CD14-positive monocyte (primary cell): ENCODE data around the gene GAR1. TPM values are rescaled to one million over a fixed set of nuclear protein-coding genes. Genes with fewer than 3 reads are reported as not detected.

ENCODE experiments used
- DNase-seq, 3 donors: peaks; one replicate each; pipeline ENCODE4 v3.0.0-alpha.2; 2011 to 2022
- H2AFZ ChIP-seq: 2 replicates; pipeline ENCODE4 v1.6.0; 2012; ENCODE audit warnings: mild to moderate bottlenecking, low read depth, low read length, inconsistent platforms; ENCODE audit not compliant: insufficient read depth, poor library complexity, severe bottlenecking
- H3K27ac ChIP-seq, 2 donors: 1 replicate in 1 of 2; 2 replicates in 1 of 2; pipeline ENCODE4 v1.5.1; 2012 to 2013; ENCODE audit warnings: low read length in 2 of 2, control low read depth in 1 of 2, inconsistent platforms in 1 of 2, low read depth in 1 of 2, mild to moderate bottlenecking in 1 of 2
- H3K27me3 ChIP-seq, 2 donors: one replicate each; pipeline versions ENCODE4 v1.6.0 to v1.6.1; 2011 to 2013; ENCODE audit warnings: low read length in 2 of 2; ENCODE audit not compliant: control insufficient read depth in 2 of 2, insufficient read depth in 2 of 2
- H3K36me3 ChIP-seq, 2 donors: replicated peaks in 1 of 2; 1 replicate in 1 of 2; 2 replicates in 1 of 2; pipeline versions ENCODE4 v1.5.1 to v1.6.1; 2012 to 2013; ENCODE audit warnings: low read length in 2 of 2, control low read depth in 1 of 2, inconsistent platforms in 1 of 2, mild to moderate bottlenecking in 1 of 2; ENCODE audit not compliant: insufficient read depth in 2 of 2, control insufficient read depth in 1 of 2
- H3K4me1 ChIP-seq, 2 donors: 1 replicate in 1 of 2; 2 replicates in 1 of 2; pipeline versions ENCODE4 v1.5.1 to v1.6.1; 2012 to 2013; ENCODE audit warnings: low read length in 2 of 2, control low read depth in 1 of 2, inconsistent platforms in 1 of 2, mild to moderate bottlenecking in 1 of 2, moderate library complexity in 1 of 2; ENCODE audit not compliant: insufficient read depth in 2 of 2, control insufficient read depth in 1 of 2
- H3K4me2 ChIP-seq: replicated peaks from 2 replicates; pipeline ENCODE3; 2012; ENCODE audit warnings: low read length, moderate library complexity, mild to moderate bottlenecking; ENCODE audit not compliant: poor library complexity, severe bottlenecking; ENCODE audit errors: extremely low read depth
- H3K4me3 ChIP-seq, 3 experiments: fragments of 200-600 bp in 1 of 3; sonication (generic) in 1 of 3; replicated peaks in 1 of 3; 1 replicate in 2 of 3; 2 replicates in 1 of 3; pipeline ENCODE4 v1.5.1; 2011 to 2013; ENCODE audit warnings: low read length in 3 of 3, mild to moderate bottlenecking in 3 of 3, control low read depth in 2 of 3, low read depth in 2 of 3, inconsistent platforms in 1 of 3, moderate library complexity in 1 of 3
- H3K79me2 ChIP-seq: 2 replicates; pipeline ENCODE4 v1.6.0; 2012; ENCODE audit warnings: mild to moderate bottlenecking, control low read depth, inconsistent platforms, low read length, moderate library complexity; ENCODE audit not compliant: insufficient read depth
- H3K9ac ChIP-seq: 2 replicates; pipeline ENCODE4 v1.6.0; 2017; ENCODE audit warnings: low read length, mild to moderate bottlenecking; ENCODE audit not compliant: insufficient read depth, poor library complexity, severe bottlenecking
- H3K9me3 ChIP-seq, 2 donors: replicated peaks in 1 of 2; 1 replicate in 1 of 2; 2 replicates in 1 of 2; pipeline versions ENCODE4 v1.5.1 to v1.6.1; 2012 to 2013; ENCODE audit warnings: low read length in 2 of 2, control low read depth in 1 of 2; ENCODE audit not compliant: control insufficient read depth in 1 of 2, insufficient read depth in 1 of 2
- H4K20me1 ChIP-seq: 2 replicates; pipeline ENCODE4 v1.6.0; 2012; ENCODE audit warnings: mild to moderate bottlenecking, low read length, control low read depth, moderate library complexity; ENCODE audit not compliant: insufficient read depth
- H3K27ac Mint-ChIP-seq, 7 donors: one replicate each; pipeline ENCODE4 v1.8.0; 2020; ENCODE audit warnings: mild to moderate bottlenecking in 7 of 7, mixed read lengths in 7 of 7, moderate library complexity in 6 of 7, inconsistent platforms in 2 of 7
- H3K27me3 Mint-ChIP-seq, 3 donors: one replicate each; pipeline ENCODE4 v1.8.0; 2021 to 2022; ENCODE audit warnings: low read depth in 3 of 3, mild to moderate bottlenecking in 3 of 3, mixed read lengths in 3 of 3, moderate library complexity in 3 of 3, inconsistent platforms in 1 of 3
- H3K36me3 Mint-ChIP-seq, 2 donors: one replicate each; pipeline ENCODE4 v1.8.0; 2020; ENCODE audit warnings: mixed read lengths in 2 of 2, inconsistent platforms in 1 of 2, mild to moderate bottlenecking in 1 of 2
- H3K4me1 Mint-ChIP-seq: one replicate; pipeline ENCODE4 v1.8.0; 2020; ENCODE audit warnings: mild to moderate bottlenecking, mixed read lengths
- H3K4me3 Mint-ChIP-seq, 2 donors: one replicate each; pipeline ENCODE4 v1.8.0; 2020; ENCODE audit warnings: mild to moderate bottlenecking in 2 of 2, mixed read lengths in 2 of 2, moderate library complexity in 1 of 2
- H3K9me3 Mint-ChIP-seq, 7 donors: one replicate each; pipeline ENCODE4 v1.8.0; 2020 to 2022; ENCODE audit warnings: mixed read lengths in 7 of 7, mild to moderate bottlenecking in 6 of 7, moderate library complexity in 6 of 7, inconsistent platforms in 2 of 7
- CTCF ChIP-seq: fragments of 200-600 bp; IDR thresholded peaks from one replicate; pipeline ENCODE4 v1.8.0; 2022; ENCODE audit warnings: antibody characterized with exemption, mild to moderate bottlenecking
- WGBS: methylation state at CpG from one replicate; pipeline ENCODE4 v1.1.5; 2013; ENCODE audit warnings: missing lambda C conversion rate; ENCODE audit not compliant: insufficient coverage; 5-methylcytosine and 5-hydroxymethylcytosine counted together
- intact Hi-C, 2 donors: fragments of 100-400 bp; cut with micrococcal nuclease; formaldehyde crosslinking; loops; one replicate each; pipeline versions ENCODE4 v1.15.0 to v1.15.1; 2023
- polyA plus RNA-seq, 3 donors: library from polyadenylated mRNA; depleted of rRNA in 1 of 3; unstranded in 2 of 3; stranded (reverse) in 1 of 3; fragments of 300-500 nt in 2 of 3; fragments of >200 nt in 1 of 3; fragmentation: Illumina TruSeq in 2 of 3; gene quantifications; 1 replicate in 2 of 3; 2 replicates in 1 of 3; pipeline ENCODE4 v1.2.3, GENCODE V29; 2012 to 2021

Gene GAR1
- polyA plus RNA-seq, 3 donors, result 4.3 to 8.7 (median 4.7) TPM

GRCh38 chr4:109803924-109804571 lies 11.5 kb upstream of the GAR1 start:
- no peaks in the 10 kb centered on the region for H3K79me2 ChIP-seq
- H3K27me3 Mint-ChIP-seq, result peaks cover 0 to 2% (median 2%) of the 10 kb centered on the region in 3 donors
- H3K27ac Mint-ChIP-seq, result no peak overlapping the region
- no peaks in the 10 kb centered on the region for H3K4me1 ChIP-seq
- H3K9ac ChIP-seq, result no peak overlapping the region
- H3K27me3 ChIP-seq, result no peaks in the 10 kb centered on the region
- H3K27ac ChIP-seq, result no peak overlapping the region
- H3K4me3 Mint-ChIP-seq, result no peak overlapping the region
- H3K4me2 ChIP-seq, result no peak overlapping the region
- peak overlapping the region; percentile 6 for H2AFZ ChIP-seq
- peaks cover 2% of the 10 kb centered on the region for H3K4me1 Mint-ChIP-seq
- no peaks in the 10 kb centered on the region for H3K9me3 ChIP-seq
- H4K20me1 ChIP-seq, result no peaks in the 10 kb centered on the region
- peak in 2 of 3 donors; percentile 13 to 15 for DNase-seq
- H3K36me3 Mint-ChIP-seq, result no peaks in the 10 kb centered on the region
- H3K36me3 ChIP-seq, result no peaks in the 10 kb centered on the region
- intact Hi-C loops, result no loop called here
- no peak overlapping the region for H3K4me3 ChIP-seq
- 75% methylated on average over 1 of the region's 4 CpGs for WGBS
- H3K9me3 Mint-ChIP-seq, result no peaks in the 10 kb centered on the region
- no peak for TF ChIP-seq CTCF

- H3K27me3 ChIP-seq, result no peaks in the 10 kb centered on the region
- TF ChIP-seq CTCF, result no peak
- H4K20me1 ChIP-seq, result no peaks in the 10 kb centered on the region
- Mint-ChIP-seq H3K4me3 (no peak overlapping the region), H3K36me3 (no peaks in the 10 kb centered on the region), H3K27ac (no peak overlapping the region), H3K4me1 (peaks cover 12% of the 10 kb centered on the region), H3K27me3 (peaks cover 0 to 2% (median 0%) of the 10 kb centered on the region in 3 donors), H3K9me3 (no peaks in the 10 kb centered on the region)
- no peak overlapping the region for H3K27ac ChIP-seq
- H2AFZ ChIP-seq, result no peak overlapping the region
- no peak overlapping the region for H3K4me2 ChIP-seq
- H3K79me2 ChIP-seq, result no peaks in the 10 kb centered on the region
- no peak overlapping the region for H3K4me3 ChIP-seq
- peaks cover 9 to 14% of the 10 kb centered on the region in 2 donors for H3K4me1 ChIP-seq
- H3K36me3 ChIP-seq, result no peaks in the 10 kb centered on the region
- H3K9ac ChIP-seq, result no peak overlapping the region
- intact Hi-C loops, result loop anchor here in 1 of 2 donors (5.0 to 10.0 kb wide), 2 partner anchors 105 to 247 kb away; partner anchors contain the start of genes CASP6 and MCUB
- no CpG with 5 or more reads among the region's 2 CpGs for WGBS
- no peaks in the 10 kb centered on the region for H3K9me3 ChIP-seq
- DNase-seq, result no peak
These were observed 5.9 kb upstream of the GAR1 start for GRCh38 chr4:109809655-109810054.
